ENCODE measurements around the gene SELP. TPM values are rescaled to one million over a fixed set of nuclear protein-coding genes. Genes with fewer than 3 reads are reported as not detected.
A peak's percentile ranks its signal among the peaks of the same experiment; 100 is the strongest.

SELP gene
- total RNA-seq, 4 donors from 2014 or later: 0.70 to 8.3 (median 4.9) TPM

DNA sequence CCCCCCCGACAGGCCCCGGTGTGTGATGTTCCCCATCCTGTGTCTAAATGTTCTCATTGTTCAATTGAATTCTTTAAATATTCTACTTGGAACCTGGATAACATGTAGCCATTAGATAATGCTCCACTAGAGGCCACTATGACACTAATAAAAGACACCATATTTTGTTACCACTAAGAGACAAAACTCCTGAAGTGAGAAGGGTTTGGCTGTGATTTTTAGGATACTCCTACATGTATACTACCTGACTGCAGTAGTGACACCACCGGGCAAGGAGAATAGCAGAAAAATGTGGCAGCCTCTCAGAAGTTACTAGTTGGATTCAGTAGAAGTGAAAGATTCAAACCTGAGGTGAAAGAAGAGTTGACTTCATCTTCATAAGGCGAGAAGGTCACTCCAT lies 79.6 kb downstream of the SELP start:
- Histone ChIP-seq H3K27ac (no peak overlapping the region), H3K4me1 (no peaks in the 10 kb centered on the region), H3K9me3 (no peaks in the 10 kb centered on the region), H3K4me3 (no peak overlapping the region), H3K36me3 (no peaks in the 10 kb centered on the region), H3K27me3 (no peaks in the 10 kb centered on the region)
- DNase-seq: no peak
- TF ChIP-seq POLR2A (IDR thresholded peaks at IDR 0.05): no peak
- TF ChIP-seq, protein P1, sequence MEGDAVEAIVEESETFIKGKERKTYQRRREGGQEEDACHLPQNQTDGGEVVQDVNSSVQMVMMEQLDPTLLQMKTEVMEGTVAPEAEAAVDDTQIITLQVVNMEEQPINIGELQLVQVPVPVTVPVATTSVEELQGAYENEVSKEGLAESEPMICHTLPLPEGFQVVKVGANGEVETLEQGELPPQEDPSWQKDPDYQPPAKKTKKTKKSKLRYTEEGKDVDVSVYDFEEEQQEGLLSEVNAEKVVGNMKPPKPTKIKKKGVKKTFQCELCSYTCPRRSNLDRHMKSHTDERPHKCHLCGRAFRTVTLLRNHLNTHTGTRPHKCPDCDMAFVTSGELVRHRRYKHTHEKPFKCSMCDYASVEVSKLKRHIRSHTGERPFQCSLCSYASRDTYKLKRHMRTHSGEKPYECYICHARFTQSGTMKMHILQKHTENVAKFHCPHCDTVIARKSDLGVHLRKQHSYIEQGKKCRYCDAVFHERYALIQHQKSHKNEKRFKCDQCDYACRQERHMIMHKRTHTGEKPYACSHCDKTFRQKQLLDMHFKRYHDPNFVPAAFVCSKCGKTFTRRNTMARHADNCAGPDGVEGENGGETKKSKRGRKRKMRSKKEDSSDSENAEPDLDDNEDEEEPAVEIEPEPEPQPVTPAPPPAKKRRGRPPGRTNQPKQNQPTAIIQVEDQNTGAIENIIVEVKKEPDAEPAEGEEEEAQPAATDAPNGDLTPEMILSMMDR (IDR thresholded peaks at IDR 0.05): peak in 4 of 6 experiments; percentile 54 to 69 (median 65)

DNA sequence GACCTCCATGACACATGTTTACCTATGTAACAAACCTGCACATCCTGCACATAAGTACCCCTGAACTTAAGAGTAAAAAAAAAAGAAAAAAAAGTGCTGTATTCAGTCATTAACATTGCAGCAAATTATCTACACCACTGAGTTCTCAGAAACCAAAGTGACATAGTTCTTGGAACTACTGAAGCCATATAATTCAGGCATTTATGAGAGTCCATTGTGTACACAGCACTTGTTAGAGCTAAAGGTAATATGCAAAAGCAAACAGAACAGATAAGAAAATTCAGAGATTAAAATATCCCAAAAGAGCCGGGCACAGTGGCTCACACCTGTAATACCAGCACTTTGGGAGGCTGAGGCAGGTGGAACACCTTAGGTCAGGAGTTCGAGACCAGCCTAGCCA lies 81.6 kb downstream of the SELP start:
- no peak overlapping the region for H3K27ac ChIP-seq
- H3K9me3 ChIP-seq: no peaks in the 10 kb centered on the region
- no peaks in the 10 kb centered on the region for H3K27me3 ChIP-seq
- no peak overlapping the region for H3K4me3 ChIP-seq
- TF ChIP-seq POLR2A (IDR thresholded peaks at IDR 0.05): no peak
- TF ChIP-seq, protein P1 (IDR thresholded peaks at IDR 0.05): no peak
- no peaks in the 10 kb centered on the region for H3K36me3 ChIP-seq
- H3K4me1 ChIP-seq: no peaks in the 10 kb centered on the region
- DNase-seq: no peak

DNA sequence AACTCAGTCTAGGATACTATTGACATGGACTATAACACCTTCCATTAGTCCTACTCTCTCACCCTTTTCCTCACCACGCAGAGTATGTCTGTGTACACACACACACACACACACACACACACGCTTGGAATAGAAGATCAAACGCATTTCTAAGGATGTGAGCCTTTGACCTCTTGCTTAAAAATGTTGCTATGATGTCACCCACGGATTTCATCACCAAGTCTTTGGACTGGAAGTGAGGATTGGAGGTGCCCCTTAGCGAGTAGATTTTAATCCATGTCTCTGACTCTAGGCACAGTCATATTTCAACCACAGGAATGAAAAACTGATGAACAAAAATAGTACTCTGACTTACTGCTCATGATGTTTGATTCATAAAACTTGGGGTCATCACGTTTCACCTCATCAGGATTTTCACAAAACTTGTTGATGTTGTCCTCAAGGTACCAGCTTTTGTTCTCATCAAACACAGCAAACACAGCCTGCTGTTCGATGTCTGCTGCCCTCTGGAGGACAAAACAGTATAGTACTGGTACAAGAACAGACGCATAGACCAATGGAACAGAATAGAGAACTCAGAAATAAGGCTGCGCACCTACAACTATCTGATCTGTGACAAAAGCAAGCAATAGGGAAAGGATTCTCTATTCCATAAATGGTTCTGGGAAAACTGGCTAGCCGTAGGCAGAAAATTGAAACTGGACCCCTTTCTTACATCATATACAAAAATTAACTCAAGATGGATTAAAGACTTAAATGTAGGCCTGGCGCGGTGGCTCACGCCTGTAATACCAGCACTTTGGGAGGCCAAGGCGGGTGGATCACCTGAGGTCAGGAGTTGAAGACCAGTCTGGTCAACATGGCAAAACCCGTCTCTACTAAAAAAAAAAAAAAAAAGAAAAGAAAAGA lies 83.6 kb downstream of the SELP start:
- Histone ChIP-seq H3K27ac (no peak overlapping the region), H3K4me1 (no peaks in the 10 kb centered on the region), H3K27me3 (no peaks in the 10 kb centered on the region), H3K4me3 (no peak overlapping the region), H3K36me3 (no peaks in the 10 kb centered on the region), H3K9me3 (no peaks in the 10 kb centered on the region)
- no peak for TF ChIP-seq POLR2A (IDR thresholded peaks at IDR 0.05)
- TF ChIP-seq, protein P1 (IDR thresholded peaks at IDR 0.05): peak; percentile 37 to 96 (median 84)
- peak in 2 of 3 donors; percentile 31 to 70 for DNase-seq

DNA sequence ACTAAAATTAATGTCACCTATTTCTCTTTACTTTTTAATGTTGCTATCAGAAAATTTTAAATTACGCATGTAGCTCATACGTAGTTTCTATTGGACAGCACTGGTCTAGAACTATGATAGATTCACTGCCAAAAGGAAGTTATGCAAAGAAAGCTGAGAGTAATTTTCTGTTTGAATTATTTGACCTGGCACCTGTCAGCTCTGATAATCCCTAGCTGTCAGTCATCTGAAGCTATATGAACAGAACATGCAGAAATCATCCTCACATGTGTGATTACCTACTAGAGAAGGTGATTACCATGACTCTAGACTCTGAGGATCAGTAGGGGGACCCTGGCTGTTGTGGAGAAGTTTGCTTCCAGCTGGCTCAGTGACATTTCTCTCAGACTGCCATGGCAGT lies 84.5 kb downstream of the SELP start:
- Histone ChIP-seq H3K4me3 (no peak overlapping the region), H3K36me3 (no peaks in the 10 kb centered on the region), H3K9me3 (no peaks in the 10 kb centered on the region), H3K4me1 (no peaks in the 10 kb centered on the region), H3K27ac (no peak overlapping the region), H3K27me3 (no peaks in the 10 kb centered on the region)
- DNase-seq: no peak
- no peak for TF ChIP-seq POLR2A (IDR thresholded peaks at IDR 0.05)
- TF ChIP-seq, protein P1 (IDR thresholded peaks at IDR 0.05): no peak

DNA sequence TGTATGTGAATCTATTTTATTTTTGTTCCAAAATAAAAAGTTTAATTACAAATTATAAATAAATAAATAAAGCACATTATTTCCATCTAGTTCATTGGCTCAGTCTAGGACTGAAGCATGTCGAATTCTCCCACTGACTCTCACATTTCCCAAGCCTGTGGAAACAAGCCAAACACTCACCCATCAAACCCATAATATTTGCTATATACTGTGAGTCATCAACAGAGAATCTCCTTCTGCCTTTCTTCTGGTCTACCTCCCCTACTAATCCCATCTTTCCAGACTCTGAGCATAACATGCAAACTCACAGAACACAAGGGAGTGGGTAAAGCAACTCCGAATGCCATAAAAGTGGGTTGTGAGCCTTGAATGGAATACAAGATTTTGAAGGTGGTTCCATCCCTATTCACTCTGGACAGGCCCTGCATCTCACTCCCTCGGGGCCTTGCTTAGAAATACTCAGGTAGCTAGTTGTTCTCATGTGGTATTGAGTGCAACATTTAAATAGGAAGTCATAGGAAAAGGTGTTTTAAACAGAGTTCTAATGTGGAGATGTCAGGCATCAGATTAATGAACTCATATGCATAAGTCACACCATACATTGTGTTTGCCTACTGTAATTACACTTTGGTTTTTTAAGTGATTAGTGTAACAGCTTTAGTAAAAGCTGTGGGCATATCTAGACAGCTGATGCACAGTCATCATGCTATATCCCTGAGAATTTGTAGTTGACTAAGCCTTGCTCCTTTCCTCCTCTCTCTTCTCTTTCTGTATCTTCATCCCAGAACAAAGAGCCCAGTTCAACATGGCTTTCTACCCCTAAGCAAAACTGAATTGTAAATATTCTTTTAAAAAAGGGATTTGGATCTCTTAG lies 90.7 kb downstream of the SELP start:
- no peak overlapping the region for H3K27ac ChIP-seq
- H3K4me1 ChIP-seq: no peaks in the 10 kb centered on the region
- H3K27me3 ChIP-seq: no peaks in the 10 kb centered on the region
- no peak overlapping the region for H3K4me3 ChIP-seq
- TF ChIP-seq POLR2A (IDR thresholded peaks at IDR 0.05): no peak
- TF ChIP-seq, protein P1 (IDR thresholded peaks at IDR 0.05): no peak
- H3K9me3 ChIP-seq: no peaks in the 10 kb centered on the region
- H3K36me3 ChIP-seq: no peaks in the 10 kb centered on the region
- no peak for DNase-seq

Other genes with a start within 250 kb of the SELP start
- gene CCDC181, start 202.7 kb downstream of the SELP start, total RNA-seq: 1 to 10 TPM in 1 of 4 donors, not detected in 3; 2.5 TPM
- gene SLC19A2, start 144.2 kb downstream of the SELP start, total RNA-seq: 10 to 100 TPM in 2 of 4 donors, 1 to 10 TPM in 2; 7.2 to 14.9 (median 10.9) TPM
- under 1 TPM in 3 of 4 donors, not detected in 1; 0.18 to 0.80 (median 0.28) TPM for gene F5, start 43.6 kb downstream of the SELP start, total RNA-seq
- 1 to 10 TPM in 1 of 4 donors, under 1 TPM in 1, not detected in 2; 0.35 to 9.9 TPM for gene SELL, start 81.5 kb upstream of the SELP start, total RNA-seq
- gene SELE, start 104.0 kb upstream of the SELP start, total RNA-seq: under 1 TPM in 2 of 4 donors, not detected in 2; 0.57 to 0.83 TPM
- gene METTL18, start 164.8 kb upstream of the SELP start, total RNA-seq: 1 to 10 TPM; 1.5 to 8.9 (median 5.0) TPM

Data from Peyer's patch (tissue), 4 donors.